ENCODE measurements around the gene WDR12.

WDR12 gene

DNA sequence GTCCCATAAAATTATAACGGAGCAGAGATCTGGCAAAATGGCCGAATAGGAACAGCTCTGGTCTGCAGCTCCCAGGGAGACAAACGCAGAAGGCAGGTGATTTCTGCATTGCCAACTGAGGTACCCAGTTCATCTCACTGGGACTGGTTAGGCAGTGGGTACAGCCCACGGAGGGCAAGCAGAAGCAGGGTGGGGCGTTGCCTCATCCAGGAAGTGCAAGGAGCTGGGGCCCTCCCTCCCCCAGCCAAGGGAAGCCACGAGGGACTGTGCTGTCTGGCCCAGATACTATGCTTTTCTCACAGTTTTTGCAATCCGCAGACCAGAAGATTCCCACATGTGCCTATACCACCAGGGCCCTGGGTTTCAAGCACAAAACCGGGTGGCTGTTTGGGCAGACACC, 62.7 kb downstream of the WDR12 start:
- no peak overlapping the region for H3K4me3 ChIP-seq (ENCODE audit: low read depth, low read length)
- TF ChIP-seq, protein P1, sequence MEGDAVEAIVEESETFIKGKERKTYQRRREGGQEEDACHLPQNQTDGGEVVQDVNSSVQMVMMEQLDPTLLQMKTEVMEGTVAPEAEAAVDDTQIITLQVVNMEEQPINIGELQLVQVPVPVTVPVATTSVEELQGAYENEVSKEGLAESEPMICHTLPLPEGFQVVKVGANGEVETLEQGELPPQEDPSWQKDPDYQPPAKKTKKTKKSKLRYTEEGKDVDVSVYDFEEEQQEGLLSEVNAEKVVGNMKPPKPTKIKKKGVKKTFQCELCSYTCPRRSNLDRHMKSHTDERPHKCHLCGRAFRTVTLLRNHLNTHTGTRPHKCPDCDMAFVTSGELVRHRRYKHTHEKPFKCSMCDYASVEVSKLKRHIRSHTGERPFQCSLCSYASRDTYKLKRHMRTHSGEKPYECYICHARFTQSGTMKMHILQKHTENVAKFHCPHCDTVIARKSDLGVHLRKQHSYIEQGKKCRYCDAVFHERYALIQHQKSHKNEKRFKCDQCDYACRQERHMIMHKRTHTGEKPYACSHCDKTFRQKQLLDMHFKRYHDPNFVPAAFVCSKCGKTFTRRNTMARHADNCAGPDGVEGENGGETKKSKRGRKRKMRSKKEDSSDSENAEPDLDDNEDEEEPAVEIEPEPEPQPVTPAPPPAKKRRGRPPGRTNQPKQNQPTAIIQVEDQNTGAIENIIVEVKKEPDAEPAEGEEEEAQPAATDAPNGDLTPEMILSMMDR (IDR thresholded peaks at IDR 0.05; ENCODE audit: low read depth, low read length, missing control alignments): no peak
- DNase-seq (ENCODE audit: low read depth): no peak

DNA sequence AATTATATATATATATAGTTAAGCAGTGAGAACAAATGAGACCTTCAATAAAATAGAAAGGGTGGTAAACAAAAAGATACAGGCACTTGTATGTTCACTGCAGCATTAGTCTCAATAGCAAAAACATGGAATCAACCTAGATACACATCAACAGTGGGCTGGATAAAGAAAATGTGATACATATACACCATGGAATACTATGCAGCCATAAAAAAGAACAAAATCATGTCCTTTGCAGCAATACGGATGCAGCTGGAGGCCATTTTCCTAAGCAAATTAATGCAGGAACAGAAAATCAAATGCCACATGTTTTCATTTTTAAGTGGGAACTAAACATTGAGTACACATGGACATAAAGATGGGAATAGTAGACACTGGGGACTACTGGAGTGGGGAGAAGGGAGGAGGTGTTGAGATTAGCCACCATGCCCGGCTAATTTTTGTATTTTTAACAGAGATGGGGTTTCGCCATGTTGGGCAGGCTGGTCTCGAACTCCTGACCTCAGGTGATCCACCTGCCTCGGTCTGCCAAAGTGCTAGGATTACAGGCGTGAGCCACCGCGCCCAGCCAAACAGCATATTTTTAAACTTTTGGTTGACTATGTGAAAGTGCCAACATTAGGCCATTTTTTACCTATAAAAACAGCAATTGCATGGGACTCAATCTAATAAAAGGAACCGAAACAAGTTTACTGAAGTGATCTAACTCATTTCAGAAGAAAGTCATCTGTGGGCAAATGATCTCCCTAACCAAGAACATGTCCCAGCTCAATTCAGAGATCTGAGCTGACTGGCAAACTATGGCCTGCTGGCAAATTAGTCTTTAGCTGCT, 63.6 kb downstream of the WDR12 start:
- H3K4me3 ChIP-seq (ENCODE audit: low read depth, low read length): no peak overlapping the region
- TF ChIP-seq, protein P1 (IDR thresholded peaks at IDR 0.05; ENCODE audit: low read depth, low read length, missing control alignments): no peak
- DNase-seq (ENCODE audit: low read depth): no peak

GRCh38 chr2:202844656-202845055, 66.8 kb downstream of the WDR12 start:
- TF ChIP-seq, protein P1 (IDR thresholded peaks at IDR 0.05; ENCODE audit: low read depth, low read length, missing control alignments): no peak
- no peak for DNase-seq (ENCODE audit: low read depth)

DNA sequence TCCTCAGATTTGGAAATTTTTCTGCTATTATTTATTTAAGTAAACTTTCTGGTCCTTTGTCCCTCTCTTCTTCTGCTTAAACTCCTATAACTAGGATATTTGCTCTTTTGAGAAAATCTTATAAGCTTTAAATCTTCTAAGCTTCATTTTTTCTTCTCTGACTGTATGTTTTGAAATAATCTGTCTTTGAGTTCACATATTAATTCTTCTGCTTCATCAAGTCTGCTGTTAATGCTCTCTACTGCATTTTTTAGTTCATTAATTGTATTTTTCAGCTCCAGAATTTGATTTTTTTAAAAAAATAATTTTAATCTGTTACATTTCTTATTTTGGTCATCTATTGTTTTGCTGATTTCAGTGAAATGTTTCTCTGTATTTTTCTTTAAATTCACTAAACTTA, 68.8 kb downstream of the WDR12 start:
- TF ChIP-seq, protein P1 (IDR thresholded peaks at IDR 0.05; ENCODE audit: low read depth, low read length, missing control alignments): no peak
- no peak overlapping the region for H3K4me3 ChIP-seq (ENCODE audit: low read depth, low read length)
- no peak for DNase-seq (ENCODE audit: low read depth)

More at GRCh38 chr2:202844656-202845055, 66.8 kb downstream of the WDR12 start:
- no peak overlapping the region for H3K4me3 ChIP-seq (ENCODE audit: low read depth, low read length)

- no peak for DNase-seq (ENCODE audit: low read depth)
- TF ChIP-seq, protein P1 (IDR thresholded peaks at IDR 0.05; ENCODE audit: low read depth, low read length, missing control alignments): no peak
- H3K4me3 ChIP-seq (ENCODE audit: low read depth, low read length): no peak overlapping the region
Measured at GRCh38 chr2:202841090-202841867, 70.2 kb downstream of the WDR12 start.

- DNase-seq (ENCODE audit: low read depth): peak; percentile 34
- TF ChIP-seq, protein P1 (IDR thresholded peaks at IDR 0.05; ENCODE audit: low read depth, low read length, missing control alignments): peak; percentile 58
- no peak overlapping the region for H3K4me3 ChIP-seq (ENCODE audit: low read depth, low read length)
Measured at GRCh38 chr2:202831242-202832220, 79.9 kb downstream of the WDR12 start.
